ENCODE data around the gene PRKCSH.

The PRKCSH gene

GRCh38 chr19:11451327-11451870 is 16.0 kb downstream of the PRKCSH start:
- Histone ChIP-seq H4K20me1 (ENCODE audit: insufficient read depth, low read length) (no peaks in the 10 kb centered on the region), H3K36me3 (ENCODE audit: insufficient read depth, low read length) (peaks cover 38% of the 10 kb centered on the region), H3K4me3 (ENCODE audit: low read depth, low read length, poor library complexity, severe bottlenecking) (no peak overlapping the region), H3K9ac (ENCODE audit: low read length) (no peak overlapping the region), H3K27me3 (ENCODE audit: insufficient read depth, low read length) (no peaks in the 10 kb centered on the region), H2AFZ (ENCODE audit: low read length) (no peak overlapping the region), H3K4me2 (ENCODE audit: low read length) (no peak overlapping the region), H3K9me2 (ENCODE audit: low read depth, low read length) (no peaks in the 10 kb centered on the region), H3F3A (ENCODE audit: insufficient read depth, low read length) (no peaks in the 10 kb centered on the region), H3K9me3 (ENCODE audit: low read length) (no peaks in the 10 kb centered on the region), H3K4me1 (ENCODE audit: insufficient read depth, low read length, severe bottlenecking) (peaks cover 14% of the 10 kb centered on the region), H3K79me2 (ENCODE audit: insufficient read depth, low read length) (no peaks in the 10 kb centered on the region), H3K27ac (ENCODE audit: low read depth, low read length, poor library complexity, severe bottlenecking) (no peak overlapping the region)
- TF ChIP-seq EZH2 (IDR thresholded peaks at IDR 0.05; ENCODE audit: borderline replicate concordance, low read length): no peak
- no peak for TF ChIP-seq CTCF (IDR thresholded peaks at IDR 0.05; ENCODE audit: low read length)

DNA sequence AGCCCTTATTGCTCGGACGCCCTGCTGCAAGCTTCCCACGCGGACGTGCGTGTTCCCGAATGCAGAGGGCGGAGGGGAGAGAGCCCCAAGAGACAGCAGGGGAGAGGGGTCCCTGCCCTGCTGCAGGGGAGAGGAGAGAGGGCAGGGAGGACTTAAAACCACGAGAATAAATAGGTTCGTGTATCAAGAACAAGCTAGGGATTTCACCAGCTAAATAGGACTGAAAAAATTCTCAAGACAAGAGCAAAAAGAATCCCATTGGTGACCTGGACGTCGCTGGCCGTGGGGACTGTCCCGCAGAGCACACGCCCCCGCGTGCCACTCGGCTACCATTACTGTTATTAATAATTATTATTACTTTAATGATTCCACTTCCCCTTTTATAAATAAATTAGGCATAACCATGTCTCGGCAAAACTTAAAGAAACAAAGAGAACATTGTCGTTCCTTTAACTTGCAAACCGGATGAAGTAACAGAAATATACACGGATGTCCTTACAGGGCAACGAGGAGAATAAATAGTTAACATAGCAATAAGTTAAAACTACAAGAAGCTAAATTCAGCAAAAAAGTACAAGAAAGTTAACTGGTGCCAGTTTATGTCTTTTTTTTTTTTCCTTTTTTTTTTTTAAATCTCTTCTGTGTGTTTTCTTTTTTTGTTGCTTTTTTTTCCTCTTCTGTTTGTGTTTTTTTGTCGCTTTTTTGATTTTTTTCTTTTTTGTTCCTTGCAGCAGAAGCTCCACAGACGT is 16.6 kb downstream of the PRKCSH start:
- Histone ChIP-seq H3K9me2 (ENCODE audit: low read depth, low read length) (no peaks in the 10 kb centered on the region), H3K4me1 (ENCODE audit: insufficient read depth, low read length, severe bottlenecking) (peaks cover 14% of the 10 kb centered on the region), H3K4me3 (ENCODE audit: low read depth, low read length, poor library complexity, severe bottlenecking) (no peak overlapping the region), H2AFZ (ENCODE audit: low read length) (no peak overlapping the region), H3K9me3 (ENCODE audit: low read length) (no peaks in the 10 kb centered on the region), H3K9ac (ENCODE audit: low read length) (no peak overlapping the region), H3F3A (ENCODE audit: insufficient read depth, low read length) (no peaks in the 10 kb centered on the region), H3K4me2 (ENCODE audit: low read length) (no peak overlapping the region), H3K27me3 (ENCODE audit: insufficient read depth, low read length) (no peaks in the 10 kb centered on the region), H3K79me2 (ENCODE audit: insufficient read depth, low read length) (no peaks in the 10 kb centered on the region), H3K27ac (ENCODE audit: low read depth, low read length, poor library complexity, severe bottlenecking) (no peak overlapping the region), H4K20me1 (ENCODE audit: insufficient read depth, low read length) (no peaks in the 10 kb centered on the region), H3K36me3 (ENCODE audit: insufficient read depth, low read length) (peaks cover 35% of the 10 kb centered on the region)
- TF ChIP-seq EZH2 (IDR thresholded peaks at IDR 0.05; ENCODE audit: borderline replicate concordance, low read length) (no peak), CTCF (IDR thresholded peaks at IDR 0.05; ENCODE audit: low read length) (no peak)

DNA sequence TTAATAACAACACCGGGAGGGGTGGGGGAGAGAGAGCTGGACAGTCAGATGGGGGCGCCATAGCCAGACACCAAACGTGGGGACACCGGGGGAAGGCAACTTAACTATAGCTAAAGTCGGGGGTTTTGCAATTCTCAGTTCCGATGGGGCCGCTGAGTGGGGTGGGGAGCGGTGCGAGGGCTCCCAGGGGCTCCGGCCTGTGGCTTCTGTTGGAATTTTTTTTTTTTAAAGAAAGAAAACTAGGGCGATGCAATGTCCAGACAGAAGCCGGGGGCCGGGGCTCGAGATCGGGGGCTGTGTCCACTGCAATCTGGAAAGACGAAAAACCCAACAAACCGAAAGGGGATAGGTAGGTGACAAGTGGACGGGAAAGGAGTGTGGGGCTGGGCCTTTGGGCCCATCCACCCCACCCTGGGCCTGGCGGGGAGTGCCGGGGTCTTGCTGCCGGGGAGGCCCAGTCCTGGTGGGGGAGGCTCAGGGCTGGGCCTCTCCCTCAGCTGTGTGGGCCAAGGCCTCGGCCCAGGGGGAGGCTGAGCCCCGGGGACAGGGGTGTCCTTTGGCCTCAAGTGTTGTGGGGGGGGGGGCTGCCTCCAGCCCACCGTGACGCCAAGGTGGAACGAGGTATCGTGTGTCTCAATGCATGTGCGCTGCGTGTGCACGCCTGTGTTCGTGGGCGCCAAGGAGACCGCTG is 17.3 kb downstream of the PRKCSH start:
- Histone ChIP-seq H4K20me1 (ENCODE audit: insufficient read depth, low read length) (no peaks in the 10 kb centered on the region), H3K27me3 (ENCODE audit: insufficient read depth, low read length) (0 out of 2 replicates have a peak, but pooled peaks cover 4% of the 10 kb centered on the region), H3K4me3 (ENCODE audit: low read depth, low read length, poor library complexity, severe bottlenecking) (no peak overlapping the region), H3K79me2 (ENCODE audit: insufficient read depth, low read length) (no peaks in the 10 kb centered on the region), H3K4me1 (ENCODE audit: insufficient read depth, low read length, severe bottlenecking) (peaks cover 14% of the 10 kb centered on the region), H2AFZ (ENCODE audit: low read length) (no peak overlapping the region), H3K9me3 (ENCODE audit: low read length) (no peaks in the 10 kb centered on the region), H3K27ac (ENCODE audit: low read depth, low read length, poor library complexity, severe bottlenecking) (no peak overlapping the region), H3F3A (ENCODE audit: insufficient read depth, low read length) (no peaks in the 10 kb centered on the region), H3K36me3 (ENCODE audit: insufficient read depth, low read length) (peaks cover 28% of the 10 kb centered on the region), H3K9me2 (ENCODE audit: low read depth, low read length) (no peaks in the 10 kb centered on the region), H3K9ac (ENCODE audit: low read length) (no peak overlapping the region), H3K4me2 (ENCODE audit: low read length) (no peak overlapping the region)
- no peak for TF ChIP-seq EZH2 (IDR thresholded peaks at IDR 0.05; ENCODE audit: borderline replicate concordance, low read length)
- TF ChIP-seq CTCF (IDR thresholded peaks at IDR 0.05; ENCODE audit: low read length): peak; percentile 55
